GM12801 (cell line): Measurements from ENCODE around the gene LY6G5B.

ENCODE experiments used
- CTCF ChIP-seq: IDR thresholded peaks from one replicate; pipeline ENCODE4 v1.5.1; 2011; ENCODE audit warnings: control low read depth; ENCODE audit not compliant: insufficient read length; ENCODE audit errors: extremely low read depth

The LY6G5B gene

GRCh38 chr6:31669676-31670075 is at the start of gene LY6G5B:
TSS of gene LY6G5B (plus strand) at chr6:31669976. CDS start at chr6:31670951, 975 bp downstream.
- TF ChIP-seq CTCF: no peak

- no peak for TF ChIP-seq CTCF
Observed at GRCh38 chr6:31620586-31621319, 49.0 kb upstream of the LY6G5B start, which contains the start of gene PRRC2A. TSS of gene PRRC2A (plus strand) at chr6:31620715. CDS start at chr6:31622790, 2,075 bp downstream.

GRCh38 chr6:31621320-31621939 is 48.3 kb upstream of the LY6G5B start:
- no peak for TF ChIP-seq CTCF

- TF ChIP-seq CTCF: no peak
Observed at GRCh38 chr6:31621991-31622390, 47.8 kb upstream of the LY6G5B start.

GRCh38 chr6:31622684-31623091 is 47.1 kb upstream of the LY6G5B start:
- TF ChIP-seq CTCF: no peak

GRCh38 chr6:31624070-31624469 is 45.7 kb upstream of the LY6G5B start:
- no peak for TF ChIP-seq CTCF

- TF ChIP-seq CTCF: no peak
Observed at GRCh38 chr6:31626952-31627351, 42.8 kb upstream of the LY6G5B start.
